ENCODE measurements around the gene SLC44A1.

- TF ChIP-seq POLR2AphosphoS5 (IDR thresholded peaks at IDR 0.05) (no peak), CTCF (IDR thresholded peaks at IDR 0.05) (no peak), POLR2A (IDR thresholded peaks at IDR 0.05) (no peak)
These were observed 26.3 kb downstream of the SLC44A1 start for GRCh38 chr9:105270711-105271110.

Data from upper lobe of left lung (tissue), 4 donors.